SK-N-SH (cell line): ENCODE results near the gene NOTCH4. TPM values are rescaled to one million over a fixed set of nuclear protein-coding genes. Genes with fewer than 3 reads are reported as not detected.

Experiments used
- CTCF ChIA-PET: fragments of 300-600, 350-600 bp; formaldehyde crosslinking; extraction: SDS; loops from one replicate; lab custom pipeline; 2021; lab: Yijun Ruan, JAX
- POLR2A ChIA-PET: fragments of 350-600 bp; sonication (Branson Sonifier 250); formaldehyde crosslinking; extraction: SDS; loops from one replicate; lab custom pipeline; 2020; ENCODE audit warnings: antibody characterized with exemption, inconsistent platforms; lab: Yijun Ruan, JAX
- DNase-seq: peaks from one replicate; pipeline ENCODE4 v3.0.0; 2012
- H2AFZ ChIP-seq: fragments of 200-600 bp; sonication (generic); 2 replicates; pipeline ENCODE4 v1.8.1; 2016; ENCODE audit warnings: antibody characterized with exemption, mild to moderate bottlenecking, low read depth
- H3F3A ChIP-seq: fragments of 200-600 bp; sonication (generic); replicated peaks from 2 replicates; pipeline ENCODE3; 2016; ENCODE audit warnings: antibody characterized with exemption, mild to moderate bottlenecking; ENCODE audit not compliant: insufficient read depth
- H3K27ac ChIP-seq, 2 experiments: fragments of 200-500 bp in 1 of 2; fragments of 200-600 bp in 1 of 2; sonication (Bioruptor generic) in 1 of 2; sonication (generic), shearing (Covaris generic) in 1 of 2; 2 replicates each; pipeline versions ENCODE4 v1.5.1 to v1.6.1; 2014 to 2016; ENCODE audit warnings: low read depth in 2 of 2, inconsistent platforms in 1 of 2, low read length in 1 of 2, mild to moderate bottlenecking in 1 of 2, mixed read lengths in 1 of 2
- H3K27me3 ChIP-seq: fragments of 200-600 bp; sonication (generic), shearing (Covaris generic); 2 replicates; pipeline ENCODE4 v1.6.1; 2016; ENCODE audit warnings: mixed run types; ENCODE audit not compliant: insufficient read depth
- H3K36me3 ChIP-seq, 2 experiments: fragments of 200-500 bp in 1 of 2; fragments of 200-600 bp in 1 of 2; sonication (Bioruptor generic) in 1 of 2; sonication (generic) in 1 of 2; replicated peaks in 1 of 2; 2 replicates each; pipeline versions ENCODE3 to v1.5.1; 2014 to 2016; ENCODE audit warnings: low read length in 1 of 2, mild to moderate bottlenecking in 1 of 2; ENCODE audit not compliant: insufficient read depth in 2 of 2, control insufficient read depth in 1 of 2
- H3K4me1 ChIP-seq, 2 experiments: fragments of 200-500 bp in 1 of 2; fragments of 200-600 bp in 1 of 2; sonication (Bioruptor generic) in 1 of 2; sonication (generic), shearing (Covaris generic) in 1 of 2; 2 replicates each; pipeline versions ENCODE4 v1.5.1 to v1.6.1; 2014 to 2016; ENCODE audit warnings: low read depth in 1 of 2, low read length in 1 of 2, mixed run types in 1 of 2; ENCODE audit not compliant: insufficient read depth in 2 of 2, control insufficient read depth in 1 of 2
- H3K4me2 ChIP-seq: fragments of 200-600 bp; sonication (generic), shearing (Covaris generic); 2 replicates; pipeline ENCODE4 v1.6.1; 2017; ENCODE audit warnings: mixed run types
- H3K4me3 ChIP-seq, 2 experiments: fragments of 200-500 bp in 1 of 2; fragments of 200-600 bp in 1 of 2; sonication (Bioruptor generic) in 1 of 2; sonication (generic), shearing (Covaris generic) in 1 of 2; 2 replicates each; pipeline versions ENCODE4 v1.5.1 to v1.8.1; 2014 to 2016; ENCODE audit warnings: low read depth in 2 of 2, inconsistent platforms in 1 of 2, low read length in 1 of 2, mild to moderate bottlenecking in 1 of 2, mixed read lengths in 1 of 2, moderate library complexity in 1 of 2
- H3K79me2 ChIP-seq: fragments of 200-600 bp; sonication (generic); 2 replicates; pipeline ENCODE4 v1.8.1; 2017; ENCODE audit warnings: mild to moderate bottlenecking; ENCODE audit not compliant: insufficient read depth
- H3K9ac ChIP-seq: fragments of 200-600 bp; sonication (generic); 2 replicates; pipeline ENCODE4 v1.6.1; 2017; ENCODE audit warnings: mixed run types
- H3K9me2 ChIP-seq: fragments of 200-600 bp; sonication (generic); 2 replicates; pipeline ENCODE4 v1.6.1; 2017; ENCODE audit warnings: mixed run types
- H3K9me3 ChIP-seq: fragments of 200-600 bp; sonication (generic); 2 replicates; pipeline ENCODE4 v1.6.1; 2017; ENCODE audit warnings: mixed run types, mild to moderate bottlenecking, moderate library complexity
- H4K20me1 ChIP-seq: fragments of 200-600 bp; sonication (generic); 2 replicates; pipeline ENCODE4 v1.6.1; 2017; ENCODE audit warnings: mild to moderate bottlenecking, mixed run types; ENCODE audit not compliant: insufficient read depth
- CHD2 ChIP-seq: fragments of 150-350 bp; IDR thresholded peaks from 2 replicates; pipeline ENCODE4 v1.6.1; 2018; ENCODE audit warnings: low read length; ENCODE audit not compliant: partially characterized antibody
- ELF1 ChIP-seq: IDR thresholded peaks from 2 replicates; pipeline ENCODE4 v1.4.0; 2012
- EZH2phosphoT487 ChIP-seq: fragments of 200-600 bp; sonication (generic); IDR thresholded peaks from 2 replicates; pipeline ENCODE4 v1.6.1; 2017; ENCODE audit warnings: low read depth, mixed run types, mild to moderate bottlenecking, antibody characterized with exemption, moderate library complexity, borderline replicate concordance
- FOSL2 ChIP-seq: IDR thresholded peaks from 2 replicates; pipeline ENCODE4 v1.4.0; 2012; ENCODE audit warnings: low read depth, mild to moderate bottlenecking, moderate library complexity, borderline replicate concordance
- FOXM1 ChIP-seq: IDR thresholded peaks from 2 replicates; pipeline ENCODE4 v1.4.0; 2012; ENCODE audit warnings: low read depth, mild to moderate bottlenecking
- IRF3 ChIP-seq: fragments of 150-350 bp; IDR thresholded peaks from 2 replicates; pipeline ENCODE4 v1.6.1; 2016; ENCODE audit warnings: mild to moderate bottlenecking, low read depth, low read length
- JUND ChIP-seq: IDR thresholded peaks from 2 replicates; pipeline ENCODE4 v1.4.0; 2012
- NRF1 ChIP-seq: IDR thresholded peaks from 2 replicates; pipeline ENCODE4 v1.6.1; 2012; ENCODE audit warnings: low read depth, mild to moderate bottlenecking, low read length
- RCOR1 ChIP-seq: fragments of 150-350 bp; IDR thresholded peaks from 2 replicates; pipeline ENCODE4 v1.6.1; 2017; ENCODE audit warnings: antibody characterized with exemption, low read length
- TEAD4 ChIP-seq: IDR thresholded peaks from 2 replicates; pipeline ENCODE4 v1.4.0; 2012; ENCODE audit warnings: mild to moderate bottlenecking, borderline replicate concordance; ENCODE audit not compliant: insufficient read depth
- ZBTB33 ChIP-seq: IDR thresholded peaks from 2 replicates; pipeline ENCODE4 v1.4.0; 2012; ENCODE audit warnings: low read depth, borderline replicate concordance
- WGBS: methylation state at CpG from one replicate; pipeline ENCODE4 v1.1.6; 2017; ENCODE audit warnings: low lambda C conversion rate; 5-methylcytosine and 5-hydroxymethylcytosine counted together
- polyA plus RNA-seq, 3 experiments: library from polyadenylated mRNA; depleted of rRNA; stranded (reverse); fragments of >200 nt; gene quantifications; 2 replicates each; pipeline ENCODE4 v1.2.3, GENCODE V29; 2012
- TF ChIP-seq, protein P1 (sequence below): fragments of 150-350 bp; IDR thresholded peaks from 2 replicates; pipeline ENCODE4 v1.6.1; 2017; ENCODE audit warnings: antibody characterized with exemption, low read length, low read depth, borderline replicate concordance
- TF ChIP-seq, protein P2 (sequence below): IDR thresholded peaks from 2 replicates; pipeline ENCODE4 v1.4.0; 2012; ENCODE audit warnings: low read depth, borderline replicate concordance

NOTCH4 gene
- polyA plus RNA-seq, 1 of the 3 experiments (the other 2 are of a cell fraction), result 2.5 TPM

DNA sequence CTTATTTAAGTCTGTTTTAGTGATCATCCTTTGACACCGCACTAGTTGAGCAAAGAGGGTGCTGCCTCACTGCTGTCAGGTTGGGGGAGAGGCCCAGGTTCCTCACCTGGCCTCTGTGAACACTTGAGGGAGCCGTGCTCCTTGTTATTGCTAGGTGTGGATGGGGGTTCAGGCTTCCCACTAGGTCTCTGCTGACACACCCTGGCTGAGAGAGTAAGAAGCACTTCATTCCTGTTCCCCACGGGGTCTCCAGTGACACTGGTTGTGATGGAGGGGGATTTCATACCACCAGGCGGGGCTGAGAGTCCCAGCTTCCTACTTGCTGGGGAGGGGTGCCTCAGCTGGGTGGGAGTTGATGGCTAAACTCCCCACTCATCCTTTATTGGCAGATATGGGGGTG, 11.1 kb upstream of the NOTCH4 start:
- H3F3A ChIP-seq, result no peaks in the 10 kb centered on the region
- no peak overlapping the region for H3K4me3 ChIP-seq
- H3K4me2 ChIP-seq, result no peak overlapping the region
- no peaks in the 10 kb centered on the region for H3K36me3 ChIP-seq
- TF ChIP-seq, protein P1, sequence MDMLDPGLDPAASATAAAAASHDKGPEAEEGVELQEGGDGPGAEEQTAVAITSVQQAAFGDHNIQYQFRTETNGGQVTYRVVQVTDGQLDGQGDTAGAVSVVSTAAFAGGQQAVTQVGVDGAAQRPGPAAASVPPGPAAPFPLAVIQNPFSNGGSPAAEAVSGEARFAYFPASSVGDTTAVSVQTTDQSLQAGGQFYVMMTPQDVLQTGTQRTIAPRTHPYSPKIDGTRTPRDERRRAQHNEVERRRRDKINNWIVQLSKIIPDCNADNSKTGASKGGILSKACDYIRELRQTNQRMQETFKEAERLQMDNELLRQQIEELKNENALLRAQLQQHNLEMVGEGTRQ, result no peak
- H3K9me2 ChIP-seq, result no peaks in the 10 kb centered on the region
- H3K4me1 ChIP-seq, result no peaks in the 10 kb centered on the region
- WGBS, result 13% methylated on average over 4 of the region's 4 CpGs
- H3K9ac ChIP-seq, result no peak overlapping the region
- no peak for DNase-seq
- H3K9me3 ChIP-seq, result no peaks in the 10 kb centered on the region
- CTCF ChIA-PET, result interaction anchor here (0.8 kb wide), 1 partner anchor 10 kb away, joined by 3 read pairs; no protein-coding TSS in a partner anchor
- no peak overlapping the region for H3K27ac ChIP-seq
- H2AFZ ChIP-seq, result no peak overlapping the region
- H3K79me2 ChIP-seq, result no peaks in the 10 kb centered on the region
- H4K20me1 ChIP-seq, result no peaks in the 10 kb centered on the region
- peaks cover 19% of the 10 kb centered on the region for H3K27me3 ChIP-seq
- POLR2A ChIA-PET, result no interaction called here

DNA sequence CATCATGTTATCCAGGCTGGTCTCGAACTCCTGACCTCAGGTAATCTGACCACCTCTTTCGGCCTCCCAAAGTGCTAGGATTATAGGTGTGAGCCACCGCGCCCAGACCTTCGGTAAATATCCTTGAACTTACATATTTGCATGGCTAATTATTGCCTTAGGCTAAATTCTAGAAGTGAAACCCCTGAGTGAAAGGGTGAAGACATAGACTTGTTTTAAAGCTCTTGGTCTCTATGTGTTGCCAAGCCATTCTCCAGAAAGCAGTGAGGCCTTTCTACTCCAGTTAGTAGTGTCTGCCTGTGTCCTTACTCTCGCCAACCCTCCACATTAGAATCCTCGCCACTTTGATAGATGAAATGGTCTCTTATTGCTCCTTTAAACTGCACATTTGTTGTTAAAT, 2.6 kb upstream of the NOTCH4 start:
- no peaks in the 10 kb centered on the region for H3F3A ChIP-seq
- peaks cover 32% of the 10 kb centered on the region for H3K27me3 ChIP-seq
- H3K79me2 ChIP-seq, result no peaks in the 10 kb centered on the region
- no peak overlapping the region for H3K27ac ChIP-seq
- CTCF ChIA-PET, result no interaction called here
- no peaks in the 10 kb centered on the region for H3K4me1 ChIP-seq
- DNase-seq, result no peak
- no peak for TF ChIP-seq JUND
- TF ChIP-seq TEAD4, result no peak
- no peak for TF ChIP-seq IRF3
- TF ChIP-seq NRF1, result no peak
- no peak overlapping the region for H2AFZ ChIP-seq
- no peaks in the 10 kb centered on the region for H4K20me1 ChIP-seq
- 10% methylated on average over 7 of the region's 7 CpGs for WGBS
- no peak overlapping the region for H3K4me3 ChIP-seq
- H3K9me2 ChIP-seq, result no peaks in the 10 kb centered on the region
- H3K36me3 ChIP-seq, result no peaks in the 10 kb centered on the region
- no peak overlapping the region for H3K9ac ChIP-seq
- no peaks in the 10 kb centered on the region for H3K9me3 ChIP-seq
- POLR2A ChIA-PET, result no interaction called here
- H3K4me2 ChIP-seq, result no peak overlapping the region

DNA sequence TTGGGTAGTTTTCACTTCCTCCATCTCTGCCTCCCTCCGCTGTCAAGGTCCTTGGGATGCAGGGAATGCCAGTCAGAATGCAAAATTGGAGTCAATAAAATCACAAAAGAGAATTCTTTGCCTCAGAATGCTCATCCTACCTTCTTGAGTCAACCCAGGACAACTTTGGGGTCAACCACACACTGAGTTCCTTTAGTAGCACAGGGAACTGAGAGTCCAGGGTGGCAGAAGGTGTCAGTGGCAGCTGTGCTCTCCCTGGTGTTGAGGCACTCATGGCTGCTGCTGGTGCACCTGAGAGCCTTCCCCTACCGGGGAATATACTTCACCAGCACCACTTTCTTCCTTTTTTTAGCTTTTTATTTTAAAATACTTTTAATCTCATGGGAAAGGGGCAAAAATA, 829 bp upstream of the NOTCH4 start:
- TF ChIP-seq, protein P2, sequence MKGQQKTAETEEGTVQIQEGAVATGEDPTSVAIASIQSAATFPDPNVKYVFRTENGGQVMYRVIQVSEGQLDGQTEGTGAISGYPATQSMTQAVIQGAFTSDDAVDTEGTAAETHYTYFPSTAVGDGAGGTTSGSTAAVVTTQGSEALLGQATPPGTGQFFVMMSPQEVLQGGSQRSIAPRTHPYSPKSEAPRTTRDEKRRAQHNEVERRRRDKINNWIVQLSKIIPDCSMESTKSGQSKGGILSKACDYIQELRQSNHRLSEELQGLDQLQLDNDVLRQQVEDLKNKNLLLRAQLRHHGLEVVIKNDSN, result no peak
- TF ChIP-seq RCOR1, result no peak
- TF ChIP-seq CHD2, result no peak
- TF ChIP-seq ELF1, result no peak
- TF ChIP-seq EZH2phosphoT487, result no peak
- TF ChIP-seq FOXM1, result no peak
- no peak for TF ChIP-seq ZBTB33
- no peak for TF ChIP-seq FOSL2
- Histone ChIP-seq H2AFZ (no peak overlapping the region), H3K27me3 (peaks cover 48% of the 10 kb centered on the region), H4K20me1 (no peaks in the 10 kb centered on the region), H3K9ac (no peak overlapping the region), H3K9me2 (no peaks in the 10 kb centered on the region), H3K79me2 (no peaks in the 10 kb centered on the region), H3K4me3 (no peak overlapping the region), H3K9me3 (no peaks in the 10 kb centered on the region), H3F3A (no peaks in the 10 kb centered on the region), H3K4me1 (no peaks in the 10 kb centered on the region), H3K27ac (no peak overlapping the region), H3K4me2 (no peak overlapping the region), H3K36me3 (no peaks in the 10 kb centered on the region)
- DNase-seq, result no peak
- 8% methylated on average over 2 of the region's 2 CpGs for WGBS
- ChIA-PET POLR2A (no interaction called here), CTCF (no interaction called here)
